GM21528 (cell line): ENCODE measurements around the gene CFAP100.

Experiments
- ATAC-seq: cut with Tn5 transposase; IDR thresholded peaks from one replicate; pipeline ENCODE4 v1.9.1; 2021; ENCODE audit warnings: mild to moderate bottlenecking, moderate library complexity; ENCODE audit not compliant: unreplicated experiment, low FRiP score

The CFAP100 gene

GRCh38 chr3:126399351-126399735 is 4.6 kb downstream of the CFAP100 start:
- peak; percentile 46 for ATAC-seq

- no peak for ATAC-seq
Observed at GRCh38 chr3:126399756-126400155, 5.0 kb downstream of the CFAP100 start.

GRCh38 chr3:126401611-126402160 is 7.0 kb downstream of the CFAP100 start:
- no peak for ATAC-seq

- ATAC-seq, result no peak
Observed at GRCh38 chr3:126402178-126402577, 7.5 kb downstream of the CFAP100 start.

GRCh38 chr3:126402666-126403302 is 8.1 kb downstream of the CFAP100 start:
- no peak for ATAC-seq

- ATAC-seq, result no peak
Observed at GRCh38 chr3:126406389-126407296, 11.9 kb downstream of the CFAP100 start.

- no peak for ATAC-seq
Observed at GRCh38 chr3:126407412-126408044, 12.8 kb downstream of the CFAP100 start.

- ATAC-seq, result no peak
Observed at GRCh38 chr3:126408099-126408498, 13.4 kb downstream of the CFAP100 start.

GRCh38 chr3:126412841-126413692 is 18.4 kb downstream of the CFAP100 start:
- ATAC-seq, result no peak

- ATAC-seq, result no peak
Observed at GRCh38 chr3:126413693-126414080, 19.0 kb downstream of the CFAP100 start.

- no peak for ATAC-seq
Observed at GRCh38 chr3:126414406-126414805, 19.7 kb downstream of the CFAP100 start.

GRCh38 chr3:126414961-126415660 is 20.4 kb downstream of the CFAP100 start:
- ATAC-seq, result no peak

GRCh38 chr3:126415661-126416591 is 21.2 kb downstream of the CFAP100 start:
- ATAC-seq, result no peak

GRCh38 chr3:126416943-126417342 is 22.2 kb downstream of the CFAP100 start:
- no peak for ATAC-seq

GRCh38 chr3:126417515-126417914 is 22.8 kb downstream of the CFAP100 start:
- ATAC-seq, result no peak

GRCh38 chr3:126417981-126418530 is 23.3 kb downstream of the CFAP100 start:
- ATAC-seq, result no peak

GRCh38 chr3:126418661-126419131 is 24.0 kb downstream of the CFAP100 start:
- no peak for ATAC-seq

- no peak for ATAC-seq
Observed at GRCh38 chr3:126419151-126419703, 24.5 kb downstream of the CFAP100 start.
